K562 (cell line): ENCODE measurements around the gene ZNF563. TPM values are rescaled to one million over a fixed set of nuclear protein-coding genes. Genes with fewer than 3 reads are reported as not detected.

Experiments used
- ARID2 ChIP-seq: fragments of 450-650 bp; IDR thresholded peaks from 2 replicates; pipeline ENCODE4 v1.6.1; 2017; ENCODE audit warnings: antibody characterized with exemption, mild to moderate bottlenecking
- CREB1 ChIP-seq, 2 experiments: sonication (generic) in 1 of 2; formaldehyde crosslinking in 1 of 2; IDR thresholded peaks; 2 replicates each; pipeline versions ENCODE4 v1.6.1 to v1.8.0; 2012 to 2022; ENCODE audit warnings: inconsistent platforms in 1 of 2, mild to moderate bottlenecking in 1 of 2, missing genetic modification reagents in 1 of 2, moderate library complexity in 1 of 2
- CXXC5 ChIP-seq: fragments of 250-450 bp; sonication (Bioruptor Pico); IDR thresholded peaks from 2 replicates; pipeline ENCODE4 v1.8.0; 2022; ENCODE audit warnings: inconsistent platforms, mild to moderate bottlenecking, moderate library complexity
- ETV5 ChIP-seq: sonication (generic); formaldehyde crosslinking; IDR thresholded peaks from 2 replicates; pipeline ENCODE4 v1.4.0; 2020; ENCODE audit warnings: low read depth, mild to moderate bottlenecking, missing genetic modification reagents
- FIP1L1 ChIP-seq: fragments of 200-400 bp; formaldehyde crosslinking; IDR thresholded peaks from 2 replicates; pipeline ENCODE4 v1.6.1; 2018; ENCODE audit warnings: mild to moderate bottlenecking, low read depth, low read length; ENCODE audit not compliant: poor library complexity, severe bottlenecking
- MAFF ChIP-seq: IDR thresholded peaks from 2 replicates; pipeline ENCODE4 v1.6.1; 2012; ENCODE audit warnings: low read length, improper control_type of control experiment
- MBD2 ChIP-seq: sonication (generic); IDR thresholded peaks from 2 replicates; pipeline ENCODE4 v1.6.1; 2016; ENCODE audit warnings: low read depth, borderline replicate concordance
- MTA1 ChIP-seq: fragments of 450-650 bp; IDR thresholded peaks from 2 replicates; pipeline ENCODE4 v1.6.1; 2017; ENCODE audit warnings: borderline replicate concordance
- POLR2G ChIP-seq: fragments of 200-400 bp; formaldehyde crosslinking; IDR thresholded peaks from 2 replicates; pipeline ENCODE4 v1.6.1; 2017; ENCODE audit warnings: low read depth, mild to moderate bottlenecking, antibody characterized with exemption, low read length, moderate library complexity
- POLR2H ChIP-seq: IDR thresholded peaks from 2 replicates; pipeline ENCODE4 v1.6.1; 2016; ENCODE audit warnings: missing genetic modification characterization, low read depth, mild to moderate bottlenecking, control low read depth, missing compliant biosample characterization, moderate library complexity
- TAF1 ChIP-seq: IDR thresholded peaks from 2 replicates; pipeline ENCODE4 v1.6.1; 2011; ENCODE audit warnings: mild to moderate bottlenecking, low read length, moderate library complexity; ENCODE audit not compliant: insufficient read depth, control insufficient read depth, severe bottlenecking; ENCODE audit errors: extremely low read depth
- TBP ChIP-seq: optimal IDR thresholded peaks from 2 replicates; pipeline ENCODE3; 2011; ENCODE audit warnings: low read depth, low read length, improper control_type of control experiment
- TRIM24 ChIP-seq, 2 experiments: fragments of 450-650 bp; IDR thresholded peaks; 2 replicates each; pipeline ENCODE4 v1.6.1; 2016
- ZNF311 ChIP-seq: fragments of 250-450 bp; sonication (Bioruptor Pico); IDR thresholded peaks from 2 replicates; pipeline ENCODE4 v1.4.0; 2020; ENCODE audit warnings: mild to moderate bottlenecking, moderate library complexity
- polyA plus RNA-seq, 8 experiments: library from polyadenylated mRNA; depleted of rRNA in 4 of 8; stranded (reverse) in 5 of 8; unstranded in 3 of 8; fragments of >200 nt; fragmentation: Nextera tagmentation in 2 of 8; fragmentation: Illumina TruSeq in 1 of 8; extraction: Ambion mirVana in 2 of 8; extraction: Trizol in 1 of 8; gene quantifications; 2 replicates each; pipeline versions ENCODE4 v1.2.1 to v1.2.3, GENCODE V29; 2011 to 2014; ENCODE audit warnings: inconsistent platforms in 1 of 8, missing spikeins in 1 of 8
- total RNA-seq, 7 experiments: library from RNA; depleted of rRNA in 6 of 7; stranded (reverse); fragments of >200 nt in 6 of 7; fragmentation: Illumina TruSeq in 2 of 7; extraction: Trizol in 2 of 7; gene quantifications; 2 replicates each; pipeline versions ENCODE4 v1.2.1 to v1.2.3, GENCODE V29; 2011 to 2021; ENCODE audit warnings: low replicate concordance in 1 of 7

Gene ZNF563
- total and polyA plus RNA-seq, 9 of the 15 experiments (the other 6 are each of a cell fraction or from before 2014, with no cell fraction given) = 0.37 to 2.9 (median 0.74) TPM

DNA sequence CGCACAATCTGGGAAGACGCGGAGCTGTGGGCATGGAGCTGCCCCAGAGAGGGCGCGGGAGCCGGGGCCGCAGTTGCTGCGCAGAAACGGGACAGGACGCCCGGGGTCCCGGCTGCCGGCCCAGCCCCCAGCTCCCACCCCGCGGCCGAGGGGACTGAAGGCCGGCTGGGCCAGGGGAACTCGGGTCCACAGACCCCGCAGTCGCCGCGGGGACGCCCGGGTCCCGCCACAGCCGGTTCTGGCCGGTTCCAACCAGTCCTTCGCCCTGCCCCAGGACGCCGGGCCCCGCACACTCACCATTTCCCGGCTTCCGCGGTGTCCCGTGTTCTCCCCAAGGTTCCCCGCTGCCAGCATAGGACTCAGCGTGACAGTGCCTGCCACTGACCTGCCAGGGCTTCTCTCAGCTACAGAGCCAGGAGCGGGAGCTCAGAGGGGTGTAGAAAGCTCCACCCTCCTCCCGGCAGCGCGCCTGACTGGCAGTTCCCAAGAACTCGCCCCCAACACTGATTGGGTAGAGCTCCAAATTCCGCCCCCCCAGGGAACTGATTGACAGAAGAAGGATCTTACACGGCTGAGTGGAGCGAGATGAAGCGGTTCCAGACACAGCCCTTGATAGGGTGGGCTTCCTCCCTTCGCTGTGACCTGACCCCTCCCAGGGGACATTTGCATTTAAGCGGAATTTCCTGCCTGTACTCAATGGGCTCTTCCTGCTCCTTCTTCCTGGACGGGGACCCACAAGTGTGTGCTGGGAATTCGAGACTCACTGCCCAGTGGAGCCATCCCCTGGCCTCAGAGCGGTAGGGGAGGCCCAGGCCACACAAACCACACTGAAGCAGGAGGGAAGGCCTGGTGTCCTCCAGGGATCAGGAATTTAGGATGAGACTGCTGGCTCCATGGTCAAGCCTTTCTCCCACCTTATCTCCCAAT lies 32.1 kb upstream of the ZNF563 start, which contains the start of gene ZNF442 (continued):
- TF ChIP-seq CREB1 (IDR thresholded peaks at IDR 0.05) = no peak
- 0 out of 2 replicates have a peak, but pooled peaks have one; percentile 24 for TF ChIP-seq CREB1 (CRISPR knock-in tag; IDR thresholded peaks at IDR 0.05)
- peak; percentile 95 for TF ChIP-seq POLR2G
- peak; percentile 54 for TF ChIP-seq CXXC5 (CRISPR knock-in tag)
- peak; percentile 60; the same call in 1 of the 2 replicates for TF ChIP-seq ETV5
- TF ChIP-seq FIP1L1 = peak; percentile 50
- TF ChIP-seq POLR2H (tag) = peak; percentile 65
- no peak for TF ChIP-seq MAFF
- TF ChIP-seq MBD2 = 0 out of 2 replicates have a peak, but pooled peaks have one; percentile 32
- TF ChIP-seq ZNF311 (CRISPR knock-in tag) = no peak
- TF ChIP-seq TRIM24 (IDR thresholded peaks at IDR 0.05) = peak in 1 of 2 experiments; percentile 52; a peak in 1 of 4 replicates
- peak; percentile 80 for TF ChIP-seq TBP
- TF ChIP-seq ARID2 = no peak
- no peak for TF ChIP-seq MTA1
- TF ChIP-seq TAF1 = peak; percentile 76
